H1 (cell line): ENCODE data around the gene AHR. TPM values are rescaled to one million over a fixed set of nuclear protein-coding genes. Genes with fewer than 3 reads are reported as not detected.

Experiments used
- CTCF ChIA-PET: fragments of 300-600 bp; sonication (Branson Sonifier 250); formaldehyde crosslinking; loops from one replicate; lab custom pipeline; 2021; ENCODE audit not compliant: partially characterized antibody; lab: Charles Lee
- POLR2A ChIA-PET: fragments of 300-600 bp; sonication (Branson Sonifier 250); formaldehyde crosslinking; loops from one replicate; lab custom pipeline; 2021; ENCODE audit warnings: inconsistent platforms; ENCODE audit not compliant: partially characterized antibody; lab: Charles Lee
- DNase-seq, 2 experiments: peaks; one replicate each; pipeline versions ENCODE4 v3.0.0 to v3.0.0-alpha.2; 2010 to 2022; ENCODE audit warnings: low spot score in 2 of 2, low read depth in 1 of 2, mixed read lengths in 1 of 2
- FAIRE-seq: peaks from 2 replicates; lab custom pipeline; 2011; peaks lifted over from hg19 to GRCh38; lab: Jason Lieb, UNC
- H2AFZ ChIP-seq: 2 replicates; pipeline ENCODE4 v1.8.1; 2012; ENCODE audit warnings: low read length, inconsistent platforms
- H2AK5ac ChIP-seq: 2 replicates; pipeline ENCODE4 v1.6.1; 2013; ENCODE audit warnings: low read depth, low read length
- H2BK120ac ChIP-seq: replicated peaks from 2 replicates; pipeline ENCODE3; 2013; ENCODE audit warnings: low read depth, low read length, inconsistent platforms
- H2BK12ac ChIP-seq: 2 replicates; pipeline ENCODE4 v1.6.1; 2013; ENCODE audit warnings: low read depth, low read length
- H2BK15ac ChIP-seq: 2 replicates; pipeline ENCODE4 v1.6.1; 2013; ENCODE audit warnings: low read length
- H2BK20ac ChIP-seq: 2 replicates; pipeline ENCODE4 v1.6.1; 2013; ENCODE audit warnings: low read length
- H2BK5ac ChIP-seq: 2 replicates; pipeline ENCODE4 v1.6.1; 2013; ENCODE audit warnings: low read depth, low read length
- H3K14ac ChIP-seq: 2 replicates; pipeline ENCODE4 v1.6.1; 2013; ENCODE audit warnings: inconsistent platforms; ENCODE audit not compliant: insufficient read length
- H3K18ac ChIP-seq: 2 replicates; pipeline ENCODE4 v1.6.1; 2013; ENCODE audit warnings: low read length; ENCODE audit errors: extremely low read depth
- H3K23ac ChIP-seq: 2 replicates; pipeline ENCODE4 v1.6.1; 2013; ENCODE audit warnings: inconsistent platforms; ENCODE audit not compliant: insufficient read length
- H3K23me2 ChIP-seq: 2 replicates; pipeline ENCODE4 v1.6.1; 2013; ENCODE audit warnings: low read depth, low read length
- H3K27ac ChIP-seq: 2 replicates; pipeline ENCODE4 v1.6.1; 2011; ENCODE audit warnings: low read depth, low read length, inconsistent platforms
- H3K27me3 ChIP-seq, 4 experiments: replicated peaks in 1 of 4; 1 replicate in 1 of 4; 2 replicates in 3 of 4; pipeline versions ENCODE4 v1.6.1 to v1.8.1; 2011 to 2013; ENCODE audit warnings: low read length in 3 of 4, mild to moderate bottlenecking in 3 of 4, inconsistent platforms in 2 of 4, mixed read lengths in 2 of 4, moderate library complexity in 1 of 4; ENCODE audit not compliant: control insufficient read depth in 3 of 4, insufficient read depth in 3 of 4; ENCODE audit errors: extremely low read depth in 1 of 4
- H3K36me3 ChIP-seq, 4 experiments: 2 replicates each; pipeline versions ENCODE4 v1.6.1 to v1.8.1; 2011 to 2013; ENCODE audit warnings: mild to moderate bottlenecking in 4 of 4, low read length in 3 of 4, moderate library complexity in 2 of 4, control low read depth in 1 of 4, inconsistent platforms in 1 of 4; ENCODE audit not compliant: insufficient read depth in 4 of 4, control insufficient read depth in 2 of 4
- H3K4ac ChIP-seq: replicated peaks from 2 replicates; pipeline ENCODE3; 2013; ENCODE audit warnings: low read length, low read depth, mixed read lengths, inconsistent platforms; ENCODE audit not compliant: insufficient read length
- H3K4me1 ChIP-seq, 4 experiments: replicated peaks in 1 of 4; 1 replicate in 1 of 4; 2 replicates in 3 of 4; pipeline versions ENCODE4 v1.6.1 to v1.8.1; 2011 to 2013; ENCODE audit warnings: low read length in 3 of 4, inconsistent platforms in 2 of 4, mixed read lengths in 1 of 4; ENCODE audit not compliant: insufficient read depth in 4 of 4, control insufficient read depth in 3 of 4
- H3K4me2 ChIP-seq, 2 experiments: 2 replicates each; pipeline versions ENCODE4 v1.6.1 to v1.8.1; 2011 to 2013; ENCODE audit warnings: low read depth in 2 of 2, low read length in 2 of 2, control low read depth in 1 of 2, inconsistent platforms in 1 of 2, mild to moderate bottlenecking in 1 of 2; ENCODE audit not compliant: insufficient read depth in 1 of 2
- H3K4me3 ChIP-seq, 4 experiments: fragments of 200-600, 300-600 bp in 1 of 4; sonication (generic), shearing (Covaris generic), sonication (Bioruptor Twin) in 1 of 4; 2 replicates each; pipeline versions ENCODE4 v1.5.1 to v1.8.1; 2011 to 2016; ENCODE audit warnings: low read length in 4 of 4, low read depth in 3 of 4, control low read depth in 2 of 4, inconsistent platforms in 2 of 4, mild to moderate bottlenecking in 2 of 4, mixed read lengths in 1 of 4, moderate library complexity in 1 of 4; ENCODE audit not compliant: insufficient read depth in 2 of 4; ENCODE audit errors: extremely low read depth in 1 of 4
- H3K56ac ChIP-seq: replicated peaks from 2 replicates; pipeline ENCODE3; 2013; ENCODE audit warnings: low read depth, mild to moderate bottlenecking, mixed read lengths, low read length, inconsistent platforms; ENCODE audit not compliant: insufficient read length
- H3K79me1 ChIP-seq: 2 replicates; pipeline ENCODE4 v1.6.1; 2013; ENCODE audit warnings: low read depth, low read length, control low read depth
- H3K79me2 ChIP-seq, 2 experiments: 2 replicates each; pipeline versions ENCODE4 v1.6.1 to v1.8.1; 2012 to 2013; ENCODE audit warnings: low read length in 2 of 2, mild to moderate bottlenecking in 2 of 2, inconsistent platforms in 1 of 2; ENCODE audit not compliant: insufficient read depth in 2 of 2, control insufficient read depth in 1 of 2
- H3K9ac ChIP-seq, 4 experiments: replicated peaks in 1 of 4; 1 replicate in 1 of 4; 2 replicates in 3 of 4; pipeline versions ENCODE4 v1.6.1 to v1.8.1; 2011 to 2013; ENCODE audit warnings: low read depth in 3 of 4, low read length in 3 of 4, control low read depth in 2 of 4, mild to moderate bottlenecking in 2 of 4, moderate library complexity in 2 of 4, inconsistent platforms in 1 of 4; ENCODE audit errors: extremely low read depth in 1 of 4
- H3K9me3 ChIP-seq, 2 experiments: 2 replicates each; pipeline versions ENCODE4 v1.6.1 to v1.8.1; 2012 to 2013; ENCODE audit warnings: mild to moderate bottlenecking in 2 of 2, moderate library complexity in 2 of 2, control low read depth in 1 of 2, inconsistent platforms in 1 of 2, low read depth in 1 of 2, low read length in 1 of 2, mixed read lengths in 1 of 2; ENCODE audit not compliant: insufficient read depth in 2 of 2
- H4K20me1 ChIP-seq, 2 experiments: replicated peaks in 1 of 2; 2 replicates each; pipeline versions ENCODE3 to v1.8.1; 2011 to 2013; ENCODE audit warnings: inconsistent platforms in 2 of 2, low read length in 2 of 2, mild to moderate bottlenecking in 1 of 2; ENCODE audit not compliant: insufficient read depth in 2 of 2, control insufficient read depth in 1 of 2
- H4K5ac ChIP-seq: 2 replicates; pipeline ENCODE4 v1.6.1; 2013; ENCODE audit warnings: low read length, low read depth, mixed read lengths, inconsistent platforms; ENCODE audit not compliant: insufficient read length
- H4K8ac ChIP-seq: 2 replicates; pipeline ENCODE4 v1.8.0; 2013; ENCODE audit warnings: mild to moderate bottlenecking, moderate library complexity, low read length, inconsistent platforms; ENCODE audit not compliant: insufficient read depth; ENCODE audit errors: extremely low read depth
- H4K91ac ChIP-seq: replicated peaks from 2 replicates; pipeline ENCODE3; 2013; ENCODE audit warnings: low read length, mixed read lengths, inconsistent platforms; ENCODE audit not compliant: insufficient read length
- BRCA1 ChIP-seq: IDR thresholded peaks from 2 replicates; pipeline ENCODE4 v1.6.1; 2012; ENCODE audit warnings: low read depth, low read length, improper control_type of control experiment
- CHD2 ChIP-seq: IDR thresholded peaks from 2 replicates; pipeline ENCODE4 v1.6.1; 2012; ENCODE audit warnings: low read length, improper control_type of control experiment
- CTBP2 ChIP-seq: IDR thresholded peaks from 2 replicates; pipeline ENCODE4 v1.7.0; 2011; ENCODE audit warnings: borderline replicate concordance, mild to moderate bottlenecking, moderate library complexity, mixed read lengths, low read length; ENCODE audit not compliant: insufficient read depth, insufficient read length
- EP300 ChIP-seq, 2 experiments: IDR thresholded peaks; 1 replicate in 1 of 2; 2 replicates in 1 of 2; pipeline ENCODE4 v1.6.1; 2011 to 2012; ENCODE audit warnings: low read depth in 2 of 2, low read length in 2 of 2, mild to moderate bottlenecking in 2 of 2, borderline replicate concordance in 1 of 2, inconsistent platforms in 1 of 2, moderate library complexity in 1 of 2
- KDM5A ChIP-seq: fragments of 200-600 bp; IDR thresholded peaks from 2 replicates; pipeline ENCODE4 v1.7.1; 2012; ENCODE audit warnings: mild to moderate bottlenecking, low read length, inconsistent platforms, mixed read lengths
- SIX5 ChIP-seq: IDR thresholded peaks from 2 replicates; pipeline ENCODE4 v1.6.1; 2011; ENCODE audit warnings: mild to moderate bottlenecking, low read depth, low read length
- SP1 ChIP-seq: IDR thresholded peaks from 2 replicates; pipeline ENCODE4 v1.6.1; 2011; ENCODE audit warnings: low read depth, low read length
- WGBS, 2 experiments: shearing (Covaris generic) in 1 of 2; methylation state at CpG; one replicate each; pipeline versions ENCODE4 v1.1.6 to v1.1.7; 2013 to 2015; ENCODE audit warnings: low lambda C conversion rate in 2 of 2, mixed read lengths in 2 of 2, inconsistent platforms in 1 of 2, low coverage in 1 of 2, missing lambda C conversion rate in 1 of 2; ENCODE audit not compliant: insufficient replicate concordance in 2 of 2, insufficient coverage in 1 of 2, insufficient read length in 1 of 2; ENCODE audit errors: extremely low coverage in 1 of 2, missing lambda C conversion rate in 1 of 2; 5-methylcytosine and 5-hydroxymethylcytosine counted together
- polyA plus RNA-seq, 7 experiments: library from polyadenylated mRNA; depleted of rRNA in 3 of 7; stranded (reverse) in 5 of 7; unstranded in 2 of 7; fragments of >200 nt in 5 of 7; fragments of 200-250 nt in 2 of 7; gene quantifications; 1 replicate in 5 of 7; 2 replicates in 1 of 7; 4 replicates in 1 of 7; pipeline versions ENCODE4 v1.2.1 to v1.2.3, GENCODE V29; 2011 to 2013; ENCODE audit warnings: missing spikeins in 2 of 7, mixed read lengths in 2 of 7
- total RNA-seq: library from RNA; stranded (reverse); fragmentation: NEBNext Ultra II Directional; extraction: Animal tissue kit (Norgen Biotek cat#: 25700); gene quantifications from 2 replicates; pipeline ENCODE4 v1.2.1, GENCODE V29; 2021
- TF ChIP-seq, protein P1 (sequence below): IDR thresholded peaks from 2 replicates; pipeline ENCODE4 v1.6.1; 2012; ENCODE audit warnings: inconsistent platforms

AHR gene
- total and polyA plus RNA-seq, 2 of the 8 experiments (the other 6 are each of a cell fraction or from before 2014, with no cell fraction given): 1.4 to 9.7 TPM

DNA sequence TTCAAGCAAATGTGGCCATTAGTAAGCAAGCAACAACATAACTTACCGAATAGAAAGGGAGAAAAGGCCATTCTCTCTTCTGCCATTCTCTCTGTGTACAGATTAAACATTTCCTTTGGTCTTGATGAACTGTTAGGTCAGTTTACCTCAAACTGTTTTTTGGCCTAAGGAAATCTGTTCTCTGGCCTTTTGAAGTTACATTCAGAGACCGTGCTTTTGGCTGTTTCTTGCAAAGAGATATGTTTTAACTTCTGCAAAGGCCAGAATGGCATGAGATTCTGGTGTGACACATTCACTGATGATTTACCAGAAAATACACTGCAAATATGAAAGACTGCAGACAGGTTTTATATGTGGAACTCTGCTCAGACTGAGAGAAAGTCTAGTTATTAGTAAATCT is 22.2 kb downstream of the AHR start:
- Histone ChIP-seq H3K23me2 (no peaks in the 10 kb centered on the region), H3K18ac (no peak overlapping the region), H3K27me3 (no peaks in the 10 kb centered on the region), H2AK5ac (no peak overlapping the region), H3K36me3 (no peaks in the 10 kb centered on the region; a peak in 1 of 8 replicates), H4K5ac (no peak overlapping the region), H3K9ac (no peak overlapping the region), H3K4me1 (no peaks in the 10 kb centered on the region), H3K23ac (no peak overlapping the region), H4K20me1 (no peaks in the 10 kb centered on the region), H4K91ac (no peak overlapping the region), H2BK12ac (no peak overlapping the region), H2BK5ac (no peak overlapping the region), H3K27ac (no peak overlapping the region)
- no peak for DNase-seq
- CTCF ChIA-PET: no interaction called here
- POLR2A ChIA-PET: no interaction called here
- TF ChIP-seq, protein P1, sequence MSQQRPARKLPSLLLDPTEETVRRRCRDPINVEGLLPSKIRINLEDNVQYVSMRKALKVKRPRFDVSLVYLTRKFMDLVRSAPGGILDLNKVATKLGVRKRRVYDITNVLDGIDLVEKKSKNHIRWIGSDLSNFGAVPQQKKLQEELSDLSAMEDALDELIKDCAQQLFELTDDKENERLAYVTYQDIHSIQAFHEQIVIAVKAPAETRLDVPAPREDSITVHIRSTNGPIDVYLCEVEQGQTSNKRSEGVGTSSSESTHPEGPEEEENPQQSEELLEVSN: no peak
- no peak for TF ChIP-seq EP300 (IDR thresholded peaks at IDR 0.05; ENCODE audit: borderline replicate concordance in 1 of 2, low read depth in 2 of 2, low read length in 2 of 2)
- no peak for TF ChIP-seq SIX5
- TF ChIP-seq CHD2: no peak
- no peak for TF ChIP-seq KDM5A
- no peak for TF ChIP-seq BRCA1
- TF ChIP-seq SP1: no peak
- TF ChIP-seq CTBP2: no peak
- TF ChIP-seq, all 59 proteins: peak for 0
- no peak for FAIRE-seq
- H3K56ac ChIP-seq: no peak overlapping the region
- no peak overlapping the region for H2BK120ac ChIP-seq
- H2BK20ac ChIP-seq: no peak overlapping the region
- 90% methylated on average over 2 of the region's 2 CpGs; no CpG with 5 or more reads in 1 of the 2 experiments for WGBS, 2 experiments
- H3K79me1 ChIP-seq: no peaks in the 10 kb centered on the region
- no peak overlapping the region for H2BK15ac ChIP-seq
- no peak overlapping the region for H4K8ac ChIP-seq
- no peak overlapping the region for H3K4me3 ChIP-seq
- H3K79me2 ChIP-seq: peaks cover 0 to 12% of the 10 kb centered on the region in 2 experiments; a peak in 1 of 4 replicates
- H3K14ac ChIP-seq: no peak overlapping the region
- H2AFZ ChIP-seq: no peak overlapping the region
- H3K4me2 ChIP-seq: no peak overlapping the region
- no peak overlapping the region for H3K4ac ChIP-seq
- H3K9me3 ChIP-seq: no peaks in the 10 kb centered on the region
